Renal cortical epithelial cell (primary cell): ENCODE measurements around the gene CHRNA5. TPM values are rescaled to one million over a fixed set of nuclear protein-coding genes. Genes with fewer than 3 reads are reported as not detected.
"Not testable (repeated sequence)": the region's sequence is repeated elsewhere in the genome, so short reads cannot be mapped to it uniquely, and the experiment has no call there.

Source experiments
- DNase-seq: peaks from one replicate; pipeline ENCODE4 v3.0.0-alpha.2; 2011; ENCODE audit warnings: low read depth
- total RNA-seq: library from RNA; depleted of rRNA; stranded (reverse); fragments of >200 nt; gene quantifications from 2 replicates; pipeline ENCODE4 v1.2.3, GENCODE V29; 2014

CHRNA5 gene
- total RNA-seq: 4.1 and 6.6 TPM in 2 replicates

DNA sequence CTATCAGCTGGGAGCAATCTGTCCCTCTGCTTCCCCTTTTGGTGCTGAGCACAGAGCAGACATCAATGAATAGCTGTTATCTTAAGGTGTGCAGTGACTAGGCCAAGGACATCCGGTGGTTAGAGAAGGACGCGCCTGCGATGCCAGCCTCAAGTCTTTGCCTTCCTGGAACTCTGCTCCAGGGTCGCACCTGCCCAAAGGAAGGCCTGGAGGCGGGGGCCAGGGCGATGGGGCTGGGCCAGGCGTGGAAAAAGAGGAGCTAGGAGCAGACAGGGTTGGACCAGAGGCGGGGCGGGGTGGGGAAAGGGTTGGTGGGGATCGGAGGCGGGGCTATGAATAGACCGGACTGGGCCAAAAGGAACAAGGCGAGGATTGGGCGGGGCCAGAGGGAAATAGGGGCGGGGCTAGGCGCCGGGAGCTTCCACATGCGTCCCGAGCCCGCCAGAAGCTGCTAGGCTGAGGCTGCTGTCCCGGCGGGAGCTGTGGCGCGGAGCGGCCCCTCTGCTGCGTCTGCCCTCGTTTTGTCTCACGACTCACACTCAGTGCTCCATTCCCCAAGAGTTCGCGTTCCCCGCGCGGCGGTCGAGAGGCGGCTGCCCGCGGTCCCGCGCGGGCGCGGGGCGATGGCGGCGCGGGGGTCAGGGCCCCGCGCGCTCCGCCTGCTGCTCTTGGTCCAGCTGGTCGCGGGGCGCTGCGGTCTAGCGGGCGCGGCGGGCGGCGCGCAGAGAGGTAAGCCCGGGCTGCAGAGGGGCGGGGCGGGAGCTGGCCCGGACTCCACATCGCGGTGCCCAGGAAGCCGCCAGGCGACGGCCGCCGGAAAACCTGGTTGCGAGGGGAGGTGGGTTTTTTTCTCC, at the start of gene CHRNA5:
Gene CHRNA5, plus strand, starts transcription at position 424 of the 854 bp plus-strand sequence. Its CDS starts 200 bp downstream, at position 624.
- peak; percentile 75 for DNase-seq

DNA sequence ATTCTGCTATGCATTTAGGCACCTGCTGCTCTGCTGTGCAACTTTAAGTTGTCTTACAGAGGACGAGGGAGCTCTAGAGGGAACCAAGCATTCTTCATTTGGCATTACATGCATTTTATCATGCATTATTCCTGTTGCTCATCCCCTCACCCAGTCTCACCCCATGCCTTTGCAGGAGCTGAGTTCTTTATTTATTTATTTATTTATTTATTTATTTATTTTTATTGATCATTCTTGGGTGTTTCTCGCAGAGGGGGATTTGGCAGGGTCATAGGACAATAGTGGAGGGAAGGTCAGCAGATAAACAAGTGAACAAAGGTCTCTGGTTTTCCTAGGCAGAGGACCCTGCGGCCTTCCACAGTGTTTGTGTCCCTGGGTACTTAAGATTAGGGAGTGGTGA, 45.3 kb upstream of the CHRNA5 start:
- DNase-seq: not testable (repeated sequence)

DNA sequence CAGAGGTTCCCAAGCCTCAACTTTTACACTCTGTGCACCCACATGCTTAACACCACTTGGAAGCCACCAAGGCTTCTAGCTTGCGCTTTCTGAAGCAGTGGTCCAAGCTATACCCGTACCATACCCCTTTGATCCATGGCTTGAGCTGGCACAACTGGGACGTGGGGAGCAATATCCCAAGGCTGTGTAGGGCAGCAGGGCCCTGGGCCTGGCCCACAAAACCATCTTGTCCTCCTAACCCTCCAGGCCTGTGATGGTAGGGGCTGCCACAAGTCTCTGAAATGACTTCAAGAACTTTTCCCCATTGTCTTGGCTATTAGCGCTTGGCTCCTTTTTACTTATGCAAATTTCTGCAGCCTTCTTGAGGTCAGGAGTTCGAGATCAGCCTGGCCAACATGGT, 41.1 kb upstream of the CHRNA5 start:
- DNase-seq: no peak

- no peak for DNase-seq
Measured at GRCh38 chr15:78527325-78527724, 38.0 kb upstream of the CHRNA5 start.

- DNase-seq: no peak
Measured at GRCh38 chr15:78533331-78533730, 32.0 kb upstream of the CHRNA5 start.

DNA sequence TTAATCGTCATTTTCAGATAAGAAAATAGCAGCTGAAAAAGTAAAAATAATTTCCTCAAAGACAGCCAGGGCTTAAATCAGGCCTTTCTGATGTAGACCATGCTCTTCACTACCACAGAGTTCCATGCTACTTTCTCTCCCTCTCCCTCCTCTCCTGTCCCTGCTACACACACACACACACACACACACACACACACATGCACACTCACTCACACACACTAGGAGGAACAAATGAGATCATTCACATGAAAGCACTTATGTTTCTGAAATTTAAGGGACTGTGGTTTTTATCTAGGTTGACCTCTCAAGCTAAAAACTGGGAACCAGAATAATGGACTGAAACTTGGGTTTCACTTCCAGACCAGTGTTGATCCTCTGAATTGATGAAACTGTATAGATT, 29.2 kb upstream of the CHRNA5 start:
- no peak for DNase-seq

- no peak for DNase-seq
Measured at GRCh38 chr15:78537266-78537905, 27.9 kb upstream of the CHRNA5 start.

DNA sequence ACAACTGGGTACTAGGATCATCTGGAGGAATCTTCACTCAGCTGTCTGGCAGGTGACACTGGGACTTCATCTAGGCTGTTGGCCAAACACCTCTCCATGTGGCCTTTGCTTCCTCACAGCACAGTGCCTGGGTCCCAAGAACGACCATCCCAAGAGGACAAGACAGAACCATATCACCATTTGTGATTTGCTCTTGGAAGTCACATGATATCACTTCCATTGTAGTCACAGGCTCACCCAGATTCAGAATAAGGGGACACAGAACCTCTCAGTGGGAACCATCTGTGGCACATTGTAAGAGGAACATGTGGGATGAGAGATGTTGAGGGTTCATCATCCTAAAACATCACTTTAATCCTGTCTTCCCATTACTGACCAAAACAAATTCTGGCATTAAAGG, 27.0 kb upstream of the CHRNA5 start:
- no peak for DNase-seq

DNA sequence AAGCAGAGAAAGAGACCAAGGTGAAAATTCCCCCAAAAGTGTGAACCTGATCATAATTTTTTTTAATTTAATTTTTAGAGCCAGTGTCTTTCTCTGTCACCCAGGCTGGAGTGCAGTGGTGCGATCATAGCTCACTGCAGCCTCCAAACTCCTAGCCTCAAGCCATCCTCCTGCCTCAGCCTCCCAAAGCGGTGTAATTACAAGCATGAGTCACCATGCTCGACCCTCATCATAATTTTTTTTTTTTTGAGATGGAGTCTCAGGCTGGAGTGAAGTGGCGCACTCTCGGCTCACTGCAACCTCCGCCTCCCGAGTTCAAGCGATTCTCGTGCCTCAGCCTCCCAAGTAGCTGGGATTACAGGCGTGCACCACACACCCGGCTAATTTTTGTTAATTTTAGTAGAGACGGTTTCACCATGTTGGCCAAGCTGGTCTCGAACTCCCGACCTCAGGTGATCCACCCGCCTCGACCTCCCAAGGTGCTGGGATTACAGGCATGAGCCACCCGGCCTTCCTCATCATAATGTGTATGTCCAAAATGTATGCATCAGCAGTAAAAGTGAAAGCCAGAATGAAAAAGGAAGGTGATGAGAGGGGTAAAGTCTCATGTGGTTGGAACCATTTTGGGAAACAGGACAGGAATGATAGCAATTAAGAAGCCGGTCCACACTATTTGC, 25.7 kb upstream of the CHRNA5 start:
- DNase-seq: not testable (repeated sequence)

GRCh38 chr15:78540141-78540870, 25.0 kb upstream of the CHRNA5 start, which contains the start of gene PSMA4:
PSMA4 (plus strand) TSS chr15:78540444; CDS start chr15:78541928, 1,484 bp downstream.
- DNase-seq: peak; percentile 58

DNA sequence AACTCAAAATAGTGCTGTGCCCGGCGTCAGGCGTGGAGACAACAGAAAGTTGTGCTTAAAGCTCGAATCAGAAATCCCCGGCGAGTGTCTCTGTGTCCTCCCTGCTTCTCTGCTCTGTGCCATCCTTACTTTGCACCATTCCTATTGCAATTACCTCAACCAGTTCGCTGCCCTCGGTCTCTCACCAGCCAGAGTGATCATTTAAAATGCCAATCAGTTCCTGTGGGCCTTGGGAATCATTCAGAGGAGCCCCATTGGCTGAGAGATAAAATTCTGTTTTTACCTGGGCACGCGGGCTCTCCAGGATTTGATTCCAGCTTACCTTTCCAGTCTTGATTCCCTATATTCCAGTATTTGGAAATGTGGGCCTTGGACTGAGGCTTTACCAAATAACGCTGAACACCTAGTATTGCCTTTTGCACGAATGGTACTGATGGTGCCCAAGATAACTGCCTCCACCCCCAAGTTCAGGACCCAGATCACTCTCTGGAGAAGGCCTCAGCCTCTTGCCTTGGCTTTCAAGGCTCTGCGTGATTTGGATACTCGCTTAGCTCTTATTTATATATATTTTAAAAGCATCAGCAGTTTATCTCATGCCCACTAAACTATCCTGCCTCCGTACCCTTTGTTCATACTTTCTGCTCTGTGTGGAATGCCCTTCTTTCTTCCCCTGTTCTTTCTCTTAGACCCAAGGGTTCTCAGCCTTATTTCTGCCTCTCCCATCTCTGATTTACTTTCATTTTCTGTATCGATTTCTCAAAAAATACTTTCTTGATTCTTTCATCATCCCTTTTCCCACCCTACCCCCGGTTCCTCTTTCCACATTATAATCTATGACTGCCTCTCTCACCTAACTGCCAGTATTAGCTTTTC, 24.2 kb upstream of the CHRNA5 start:
- DNase-seq: no peak

DNA sequence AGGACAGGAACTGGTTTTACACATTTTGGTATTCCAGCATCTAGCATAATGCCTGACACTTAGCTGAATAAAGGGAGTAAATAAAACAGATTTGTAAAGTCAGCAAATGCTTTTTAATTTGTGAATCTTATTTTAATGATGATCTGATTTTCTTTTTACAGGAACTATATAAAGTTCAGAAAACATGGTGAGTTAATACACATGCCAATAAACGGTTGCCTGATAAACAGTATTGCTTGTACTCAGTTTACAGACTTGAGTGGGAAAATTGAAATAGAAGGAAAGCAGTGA, 23.6 kb upstream of the CHRNA5 start:
- no peak for DNase-seq

GRCh38 chr15:78542647-78543046, 22.7 kb upstream of the CHRNA5 start:
- no peak for DNase-seq

DNA sequence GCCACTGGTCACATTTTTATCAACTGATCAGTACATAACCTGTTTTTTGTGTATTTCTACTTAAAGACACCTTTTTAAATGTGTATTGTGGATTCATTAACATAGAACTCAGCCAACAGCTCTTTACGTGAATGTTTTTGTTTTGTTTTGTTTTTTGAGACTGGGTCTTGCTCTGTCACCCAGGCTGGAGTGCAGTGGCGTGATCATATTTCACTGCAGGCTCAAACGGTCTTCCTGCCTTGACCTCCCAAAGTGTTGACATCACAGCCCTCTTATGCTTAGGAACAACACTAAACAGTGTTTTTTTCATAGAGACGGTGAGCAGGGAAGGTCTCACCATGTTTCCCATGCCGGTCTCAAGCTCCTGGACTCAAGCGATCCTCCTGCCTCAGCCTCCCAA, 15.1 kb upstream of the CHRNA5 start:
- DNase-seq: no peak

GRCh38 chr15:78550815-78551214, 14.5 kb upstream of the CHRNA5 start:
- no peak for DNase-seq

GRCh38 chr15:78551902-78552301, 13.4 kb upstream of the CHRNA5 start:
- no peak for DNase-seq

- no peak for DNase-seq
Measured at GRCh38 chr15:78552597-78552996, 12.7 kb upstream of the CHRNA5 start.

- not testable (repeated sequence) for DNase-seq
Measured at GRCh38 chr15:78560201-78560600, 5.1 kb upstream of the CHRNA5 start.

DNA sequence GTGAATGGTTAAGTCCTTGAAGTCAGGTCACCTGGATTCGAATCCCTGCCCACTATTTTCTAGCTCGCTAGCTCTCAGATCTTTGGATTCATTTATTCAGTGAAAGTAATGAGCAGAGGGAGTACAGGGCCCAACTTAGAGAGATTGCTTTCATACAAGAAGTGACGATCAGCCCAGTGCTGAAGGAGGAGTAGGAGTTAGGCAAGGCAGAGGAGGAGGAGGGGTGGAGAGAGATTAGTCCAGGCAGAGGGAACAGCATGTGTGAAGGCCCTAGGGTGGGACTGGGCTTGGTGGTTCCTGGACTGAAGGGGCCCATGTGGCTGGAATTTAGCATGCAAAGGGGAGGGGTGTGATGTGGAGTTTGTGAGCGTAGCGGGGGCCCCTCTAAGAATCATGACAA, 3.8 kb upstream of the CHRNA5 start:
- no peak for DNase-seq

DNA sequence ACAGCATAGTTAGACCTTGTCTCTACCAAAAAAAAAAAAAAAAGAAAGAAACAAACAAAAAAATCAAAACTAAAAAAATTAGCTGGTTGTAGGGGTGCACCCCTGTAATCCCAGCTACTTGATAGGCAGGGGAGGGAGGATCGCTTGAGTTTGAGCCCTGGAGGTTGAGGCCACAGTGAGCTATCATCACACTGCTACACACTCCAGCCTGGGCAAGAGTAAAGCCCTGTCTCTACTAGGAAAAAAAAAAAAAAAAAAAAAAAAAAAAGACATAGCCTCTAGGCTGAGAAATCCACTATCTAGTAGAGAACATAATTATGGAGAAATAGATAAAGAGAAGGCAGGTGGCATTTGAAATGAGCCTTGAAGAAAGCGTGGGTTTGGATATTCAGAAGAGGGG, 2.2 kb upstream of the CHRNA5 start:
- DNase-seq: no peak

DNA sequence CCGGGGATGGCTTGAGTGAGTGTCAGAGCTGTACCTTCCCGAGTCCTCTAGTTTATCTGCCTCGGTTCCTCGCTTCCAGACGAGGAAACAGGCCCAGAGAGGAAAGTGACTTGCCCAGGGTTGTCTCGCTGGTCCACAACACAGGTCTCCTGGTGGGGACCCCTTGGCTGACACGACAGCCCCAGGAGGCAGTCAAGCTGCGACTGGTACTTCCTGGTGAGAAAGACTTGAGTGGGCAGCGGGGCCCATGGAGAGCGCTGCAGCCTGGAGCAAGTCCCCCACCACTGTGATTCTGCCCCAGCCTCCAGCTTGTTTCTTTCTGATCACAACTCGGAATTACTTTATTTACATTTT, 600 bp upstream of the CHRNA5 start:
- no peak for DNase-seq
